ENCODE data around the gene LYPD6B.

Gene LYPD6B

GRCh38 chr2:149044500-149044899, 6.0 kb downstream of the LYPD6B start:
- no peak for DNase-seq

GRCh38 chr2:149047118-149047517, 8.6 kb downstream of the LYPD6B start:
- no peak for DNase-seq

GRCh38 chr2:149049142-149049541, 10.6 kb downstream of the LYPD6B start:
- no peak for DNase-seq

GRCh38 chr2:149050188-149050587, 11.7 kb downstream of the LYPD6B start:
- no peak for DNase-seq

GRCh38 chr2:149055751-149056150, 17.3 kb downstream of the LYPD6B start:
- no peak for DNase-seq

- no peak for DNase-seq
Measured at GRCh38 chr2:149056541-149057255, 18.2 kb downstream of the LYPD6B start.

GRCh38 chr2:149057401-149057800, 18.9 kb downstream of the LYPD6B start:
- DNase-seq, result no peak

- DNase-seq, result no peak
Measured at GRCh38 chr2:149058936-149059335, 20.4 kb downstream of the LYPD6B start.

GRCh38 chr2:149059822-149060221, 21.3 kb downstream of the LYPD6B start:
- DNase-seq, result no peak

GRCh38 chr2:149061133-149061745, 22.7 kb downstream of the LYPD6B start:
- DNase-seq, result no peak

- DNase-seq, result no peak
Measured at GRCh38 chr2:149062531-149062930, 24.0 kb downstream of the LYPD6B start.

GRCh38 chr2:149063177-149063576, 24.7 kb downstream of the LYPD6B start:
- DNase-seq, result no peak

- DNase-seq, result no peak
Measured at GRCh38 chr2:149064365-149064841, 25.9 kb downstream of the LYPD6B start.

- no peak for DNase-seq
Measured at GRCh38 chr2:149064856-149065630, 26.5 kb downstream of the LYPD6B start.

- DNase-seq, result no peak
Measured at GRCh38 chr2:149068225-149068995, 29.9 kb downstream of the LYPD6B start.

GRCh38 chr2:149068996-149069888, 30.7 kb downstream of the LYPD6B start:
- no peak for DNase-seq

GRCh38 chr2:149070681-149071320, 32.3 kb downstream of the LYPD6B start:
- DNase-seq, result no peak

- DNase-seq, result no peak
Measured at GRCh38 chr2:149075105-149075504, 36.6 kb downstream of the LYPD6B start.

- DNase-seq, result no peak
Measured at GRCh38 chr2:149075853-149076252, 37.4 kb downstream of the LYPD6B start.

- no peak for DNase-seq
Measured at GRCh38 chr2:149076863-149077412, 38.4 kb downstream of the LYPD6B start.

- DNase-seq, result no peak
Measured at GRCh38 chr2:149077861-149078260, 39.4 kb downstream of the LYPD6B start.
